GM12891 (cell line): ENCODE results near the gene PACSIN1. TPM values are rescaled to one million over a fixed set of nuclear protein-coding genes. Genes with fewer than 3 reads are reported as not detected.

Experiments
- DNase-seq: peaks from one replicate; pipeline ENCODE4 v3.0.0; 2011; ENCODE audit warnings: low spot score; ENCODE audit not compliant: insufficient read length
- FAIRE-seq: peaks from 2 replicates; lab custom pipeline; 2011; peaks lifted over from hg19 to GRCh38; lab: Jason Lieb, UNC
- PAX5 ChIP-seq: IDR thresholded peaks from 2 replicates; pipeline ENCODE4 v1.6.1; 2011; ENCODE audit warnings: low read length, moderate library complexity, mild to moderate bottlenecking; ENCODE audit not compliant: insufficient read depth, severe bottlenecking
- POLR2A ChIP-seq: IDR thresholded peaks from 2 replicates; pipeline ENCODE4 v1.6.1; 2011; ENCODE audit warnings: low read depth, low read length, control low read depth
- POLR2AphosphoS5 ChIP-seq: IDR thresholded peaks from 2 replicates; pipeline ENCODE4 v1.6.1; 2011; ENCODE audit warnings: low read depth, low read length, control low read depth
- POU2F2 ChIP-seq: IDR thresholded peaks from 2 replicates; pipeline ENCODE4 v1.6.1; 2011; ENCODE audit warnings: low read depth, mild to moderate bottlenecking, control low read depth, low read length, moderate library complexity
- SPI1 ChIP-seq: IDR thresholded peaks from 2 replicates; pipeline ENCODE4 v1.6.1; 2011; ENCODE audit warnings: low read depth, low read length, control low read depth
- TAF1 ChIP-seq: IDR thresholded peaks from 2 replicates; pipeline ENCODE4 v1.6.1; 2011; ENCODE audit warnings: low read depth, low read length, control low read depth
- polyA plus RNA-seq: library from polyadenylated mRNA; unstranded; fragments of >200 nt; gene quantifications from one replicate; pipeline ENCODE4 v1.2.1, GENCODE V29; 2012; ENCODE audit warnings: low read depth, missing spikeins, inconsistent platforms; ENCODE audit not compliant: missing spikeins

Gene PACSIN1
- 0.18 TPM for polyA plus RNA-seq

DNA sequence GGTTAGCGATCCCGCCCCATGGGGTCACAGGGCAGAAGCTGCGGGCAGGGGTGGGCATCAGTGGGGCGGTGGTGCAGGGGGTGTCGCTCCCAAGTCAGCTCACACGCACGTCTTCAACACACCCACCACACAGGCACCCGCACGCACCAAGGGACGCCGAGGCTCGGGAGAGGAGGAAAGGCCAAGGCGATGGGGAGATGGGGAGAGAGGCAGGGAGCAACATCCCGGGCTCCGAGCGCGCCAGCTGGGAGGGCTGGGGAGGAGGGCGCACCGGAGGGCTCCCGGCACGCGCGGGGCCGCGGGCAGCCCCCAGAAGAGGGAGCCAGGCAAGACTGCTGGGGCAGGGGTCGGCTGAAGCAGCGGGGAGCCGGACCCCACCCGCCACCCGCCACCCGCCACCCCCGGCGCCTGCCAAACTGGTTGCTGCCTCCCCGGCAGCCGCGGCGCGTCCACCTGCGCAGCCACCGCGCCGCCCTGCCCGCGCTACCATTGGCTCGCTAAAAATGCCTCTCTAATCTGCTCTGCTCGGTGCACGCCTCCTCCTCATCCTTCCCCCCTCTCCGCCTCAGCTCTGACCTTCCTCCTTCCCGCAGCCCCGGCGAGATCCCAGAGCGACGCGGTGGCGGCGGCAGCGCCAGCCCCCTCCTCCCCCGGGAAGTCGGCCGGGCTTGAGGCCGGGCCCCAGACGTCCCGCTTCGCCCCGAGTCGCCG lies at the start of gene PACSIN1:
Gene PACSIN1, plus strand, starts transcription at position 546 of the 711 bp plus-strand sequence. CDS start 60,230 bp downstream, outside the sequence.
- no peak for TF ChIP-seq PAX5
- no peak for TF ChIP-seq SPI1
- no peak for TF ChIP-seq POLR2A
- no peak for TF ChIP-seq POLR2AphosphoS5
- TF ChIP-seq POU2F2 = no peak
- no peak for TF ChIP-seq TAF1
- FAIRE-seq = peak; percentile 87
- DNase-seq = peak; percentile 65

- DNase-seq (no peak), FAIRE-seq (no peak)
- peak; percentile 34; the same call in 1 of the 2 replicates for TF ChIP-seq POLR2AphosphoS5
- no peak for TF ChIP-seq SPI1
Measured at GRCh38 chr6:34416877-34417371, 49.0 kb upstream of the PACSIN1 start.

- FAIRE-seq = no peak
- DNase-seq = no peak
- TF ChIP-seq TAF1 = no peak
- no peak for TF ChIP-seq POLR2AphosphoS5
- no peak for TF ChIP-seq PAX5
- no peak for TF ChIP-seq POLR2A
- TF ChIP-seq POU2F2 = no peak
- no peak for TF ChIP-seq SPI1
Measured at GRCh38 chr6:34418367-34418766, 47.5 kb upstream of the PACSIN1 start.

- no peak for DNase-seq
- FAIRE-seq = no peak
- TF ChIP-seq PAX5 = no peak
- no peak for TF ChIP-seq POLR2A
- TF ChIP-seq SPI1 = no peak
- TF ChIP-seq POLR2AphosphoS5 = no peak
- no peak for TF ChIP-seq TAF1
- TF ChIP-seq POU2F2 = no peak
Measured at GRCh38 chr6:34423254-34423653, 42.6 kb upstream of the PACSIN1 start.

DNA sequence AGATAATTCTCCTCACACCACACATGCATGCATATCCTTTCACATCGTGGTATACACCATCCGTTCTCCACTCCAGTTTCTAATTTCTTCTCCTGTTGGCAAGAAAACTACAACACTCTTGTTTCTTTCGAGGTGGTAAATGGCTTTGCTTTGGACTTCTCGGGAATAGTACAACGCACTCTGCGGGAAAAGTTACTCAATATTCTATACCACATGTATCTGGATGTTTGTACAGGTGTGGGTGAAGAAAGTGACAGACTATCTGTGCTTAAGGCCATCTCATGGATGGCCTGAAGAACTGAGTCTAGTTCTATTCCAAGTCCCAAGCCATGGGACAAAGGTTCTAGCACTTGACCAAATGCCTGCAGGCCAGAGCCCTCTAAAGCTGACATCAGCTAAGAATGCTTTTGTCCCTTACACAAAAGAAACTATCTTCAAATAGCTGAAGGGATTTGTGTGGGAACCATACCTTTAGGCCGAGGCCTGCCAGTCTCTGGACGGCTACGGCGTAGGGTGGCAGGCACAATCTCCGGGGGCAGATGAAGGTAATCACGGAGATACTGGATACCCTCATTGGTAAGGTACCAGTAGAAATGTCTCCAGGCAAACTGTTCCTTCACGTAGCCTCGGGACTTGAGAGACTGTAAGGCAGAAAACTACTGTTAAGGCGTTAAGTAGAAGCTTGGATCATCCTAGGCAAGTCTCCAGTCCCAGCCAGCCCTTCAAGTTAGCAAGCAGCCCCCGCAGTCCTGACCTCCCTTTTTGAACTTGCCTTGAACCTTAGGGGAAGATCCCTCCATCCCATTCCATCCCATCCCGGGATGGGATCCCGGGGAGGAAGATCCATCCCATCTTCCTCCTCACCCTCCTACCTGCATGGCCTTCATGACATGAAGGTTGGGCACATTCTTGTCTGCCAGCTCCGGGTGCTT lies 41.4 kb upstream of the PACSIN1 start:
- no peak for FAIRE-seq
- TF ChIP-seq POLR2AphosphoS5 = no peak; the same call in 1 of the 2 replicates
- TF ChIP-seq PAX5 = no peak
- no peak for TF ChIP-seq POLR2A
- TF ChIP-seq TAF1 = no peak
- no peak for TF ChIP-seq POU2F2
- TF ChIP-seq SPI1 = no peak
- no peak for DNase-seq

DNA sequence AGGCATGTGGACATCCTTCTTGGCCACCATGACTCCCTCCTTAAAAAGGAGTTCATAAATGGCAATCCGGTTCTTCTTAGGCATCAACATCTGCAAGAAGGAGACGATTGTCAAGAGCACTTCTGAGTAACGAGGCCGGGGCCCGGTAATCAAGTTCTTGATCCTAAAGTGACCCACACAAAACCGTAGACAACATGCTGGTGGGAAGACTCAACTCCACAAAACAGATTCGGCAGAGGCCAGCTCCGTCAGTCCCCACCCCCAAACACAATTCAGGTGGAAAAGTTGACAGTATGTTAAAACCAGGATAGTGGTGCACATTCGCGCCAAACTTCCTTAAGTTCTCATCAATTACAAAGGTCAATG lies 40.8 kb upstream of the PACSIN1 start:
- TF ChIP-seq POLR2A = no peak
- TF ChIP-seq PAX5 = no peak
- TF ChIP-seq POU2F2 = no peak
- TF ChIP-seq TAF1 = no peak
- TF ChIP-seq SPI1 = no peak
- TF ChIP-seq POLR2AphosphoS5 = no peak
- FAIRE-seq = no peak

GRCh38 chr6:34425498-34426410 lies 40.1 kb upstream of the PACSIN1 start, which contains the start of gene RPS10:
RPS10 (minus strand) TSS chr6:34426069; CDS start chr6:34425221, 848 bp downstream.
- TF ChIP-seq TAF1 (peak; percentile 99), POLR2A (peak; percentile 97), POU2F2 (peak; percentile 81), SPI1 (no peak), PAX5 (peak; percentile 61), POLR2AphosphoS5 (peak; percentile 97)
- DNase-seq (peak; percentile 90), FAIRE-seq (peak; percentile 85)

More for the DNA sequence above, 40.8 kb upstream of the PACSIN1 start:
- DNase-seq = no peak

DNA sequence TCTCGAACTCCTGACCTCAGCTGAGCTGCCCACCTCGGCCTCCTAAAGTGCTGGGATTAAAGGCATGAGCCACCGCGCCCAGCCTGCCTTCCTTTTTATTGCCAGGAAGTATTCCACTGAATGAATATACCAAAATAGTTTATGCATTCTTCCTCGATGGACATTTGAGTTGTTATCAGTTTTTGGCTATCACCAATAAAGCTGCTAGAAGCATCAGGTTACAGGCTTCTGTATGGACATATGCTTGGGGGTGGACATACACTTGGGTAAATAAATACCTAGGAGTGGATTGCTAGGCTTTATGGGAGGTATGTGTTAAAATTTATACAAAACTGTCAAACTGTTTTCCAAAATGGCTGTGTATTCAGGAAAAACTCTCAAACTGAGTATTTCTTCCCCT lies 30.0 kb upstream of the PACSIN1 start:
- no peak for DNase-seq
- TF ChIP-seq PAX5 (no peak), POU2F2 (no peak), POLR2AphosphoS5 (no peak), POLR2A (no peak), SPI1 (no peak), TAF1 (no peak)
- no peak for FAIRE-seq
